ENCODE measurements around the gene PLB1. TPM values are rescaled to one million over a fixed set of nuclear protein-coding genes. Genes with fewer than 3 reads are reported as not detected.

The PLB1 gene
- total RNA-seq, 1 experiment from 2014 or later, result 0.44 TPM

DNA sequence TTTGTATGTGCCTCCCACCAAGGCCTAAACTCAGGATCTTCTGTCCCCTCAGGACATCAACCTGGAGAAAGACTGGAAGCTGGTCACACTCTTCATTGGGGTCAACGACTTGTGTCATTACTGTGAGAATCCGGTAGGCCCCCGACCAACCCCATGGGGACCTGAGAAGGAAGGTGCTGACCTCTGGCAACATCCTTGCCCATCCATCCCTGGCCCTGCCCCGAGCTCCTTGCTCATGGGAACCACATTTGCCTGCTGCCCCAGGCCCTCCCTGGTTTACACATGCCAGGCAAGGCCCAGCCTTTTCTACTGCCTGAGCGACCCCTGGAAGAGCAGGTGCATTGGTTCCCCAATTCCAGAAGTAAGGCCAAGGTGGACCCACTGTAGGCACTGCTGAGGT lies 130.5 kb downstream of the PLB1 start:
- no peak overlapping the region for H3K27ac Mint-ChIP-seq
- TF ChIP-seq, protein P1, sequence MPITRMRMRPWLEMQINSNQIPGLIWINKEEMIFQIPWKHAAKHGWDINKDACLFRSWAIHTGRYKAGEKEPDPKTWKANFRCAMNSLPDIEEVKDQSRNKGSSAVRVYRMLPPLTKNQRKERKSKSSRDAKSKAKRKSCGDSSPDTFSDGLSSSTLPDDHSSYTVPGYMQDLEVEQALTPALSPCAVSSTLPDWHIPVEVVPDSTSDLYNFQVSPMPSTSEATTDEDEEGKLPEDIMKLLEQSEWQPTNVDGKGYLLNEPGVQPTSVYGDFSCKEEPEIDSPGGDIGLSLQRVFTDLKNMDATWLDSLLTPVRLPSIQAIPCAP (CRISPR knock-in tag; IDR thresholded peaks at IDR 0.05), result no peak
- H3K9me3 Mint-ChIP-seq, result no peaks in the 10 kb centered on the region
- DNase-seq (ENCODE audit: low spot score) (no peak), ATAC-seq (no peak)
- H3K36me3 Mint-ChIP-seq, result no peaks in the 10 kb centered on the region
- CTCF ChIA-PET, result interaction anchor here (1.1 kb wide), 1 partner anchor 60 kb away, joined by 5 read pairs; no protein-coding TSS in a partner anchor
- POLR2A ChIA-PET, result no interaction called here
- H3K4me1 Mint-ChIP-seq, result peaks cover 24% of the 10 kb centered on the region
- no peak overlapping the region for H3K4me3 Mint-ChIP-seq
- no peaks in the 10 kb centered on the region; the same call in 1 of the 2 replicates for H3K27me3 Mint-ChIP-seq (ENCODE audit: low read depth)

DNA sequence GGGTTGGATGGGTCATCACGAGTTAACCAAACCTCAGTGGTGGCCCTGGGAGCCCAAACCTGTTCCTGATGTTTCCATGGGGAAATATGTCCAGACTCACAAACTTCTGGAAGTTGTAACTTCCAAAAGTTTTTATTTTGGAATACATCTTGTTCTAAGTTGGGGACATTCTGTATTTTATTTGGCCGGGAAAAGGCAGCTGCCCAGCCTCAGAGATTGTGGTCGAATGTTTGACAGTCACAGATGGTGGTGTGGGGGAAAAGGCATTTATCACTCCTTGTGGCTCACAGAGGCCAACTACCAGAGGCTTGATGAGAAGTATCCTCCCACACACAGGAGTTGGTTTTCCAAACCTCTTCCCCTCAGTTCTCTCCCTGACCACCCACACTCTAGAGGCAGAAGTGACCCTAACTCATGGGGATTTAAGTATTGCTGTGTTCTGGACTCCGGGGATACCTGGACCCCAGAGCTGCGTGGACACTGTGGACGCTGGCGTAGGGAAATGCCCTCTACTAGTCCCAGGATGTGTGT lies 131.1 kb downstream of the PLB1 start:
- POLR2A ChIA-PET, result no interaction called here
- no peak for DNase-seq (ENCODE audit: low spot score)
- TF ChIP-seq RELA (CRISPR knock-in tag; IDR thresholded peaks at IDR 0.05; ENCODE audit: borderline replicate concordance) (no peak), RORB (CRISPR knock-in tag; IDR thresholded peaks at IDR 0.05) (no peak), ZNF121 (CRISPR knock-in tag; IDR thresholded peaks at IDR 0.05) (no peak), ELF4 (CRISPR knock-in tag; IDR thresholded peaks at IDR 0.05; ENCODE audit: low read depth) (no peak), ZNF219 (CRISPR knock-in tag; IDR thresholded peaks at IDR 0.05; ENCODE audit: borderline replicate concordance) (no peak), CBFB (CRISPR knock-in tag; IDR thresholded peaks at IDR 0.05; ENCODE audit: low read depth) (no peak), ZNF263 (CRISPR knock-in tag; IDR thresholded peaks at IDR 0.05; ENCODE audit: low read depth) (no peak), ZNF317 (CRISPR knock-in tag; IDR thresholded peaks at IDR 0.05; ENCODE audit: borderline replicate concordance, low read depth) (no peak), NFE2L1 (CRISPR knock-in tag; IDR thresholded peaks at IDR 0.05) (no peak), TEAD4 (CRISPR knock-in tag; IDR thresholded peaks at IDR 0.05) (no peak), GRHL2 (CRISPR knock-in tag; IDR thresholded peaks at IDR 0.05; ENCODE audit: insufficient replicate concordance, severe bottlenecking) (no peak), OVOL2 (CRISPR knock-in tag; IDR thresholded peaks at IDR 0.05; ENCODE audit: borderline replicate concordance) (no peak), ZNF423 (CRISPR knock-in tag; IDR thresholded peaks at IDR 0.05) (no peak)
- TF ChIP-seq, protein P2, sequence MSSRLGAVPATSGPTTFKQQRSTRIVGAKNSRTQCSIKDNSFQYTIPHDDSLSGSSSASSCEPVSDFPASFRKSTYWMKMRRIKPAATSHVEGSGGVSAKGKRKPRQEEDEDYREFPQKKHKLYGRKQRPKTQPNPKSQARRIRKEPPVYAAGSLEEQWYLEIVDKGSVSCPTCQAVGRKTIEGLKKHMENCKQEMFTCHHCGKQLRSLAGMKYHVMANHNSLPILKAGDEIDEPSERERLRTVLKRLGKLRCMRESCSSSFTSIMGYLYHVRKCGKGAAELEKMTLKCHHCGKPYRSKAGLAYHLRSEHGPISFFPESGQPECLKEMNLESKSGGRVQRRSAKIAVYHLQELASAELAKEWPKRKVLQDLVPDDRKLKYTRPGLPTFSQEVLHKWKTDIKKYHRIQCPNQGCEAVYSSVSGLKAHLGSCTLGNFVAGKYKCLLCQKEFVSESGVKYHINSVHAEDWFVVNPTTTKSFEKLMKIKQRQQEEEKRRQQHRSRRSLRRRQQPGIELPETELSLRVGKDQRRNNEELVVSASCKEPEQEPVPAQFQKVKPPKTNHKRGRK (CRISPR knock-in tag; IDR thresholded peaks at IDR 0.05; ENCODE audit: borderline replicate concordance), result no peak
- TF ChIP-seq, protein P3, sequence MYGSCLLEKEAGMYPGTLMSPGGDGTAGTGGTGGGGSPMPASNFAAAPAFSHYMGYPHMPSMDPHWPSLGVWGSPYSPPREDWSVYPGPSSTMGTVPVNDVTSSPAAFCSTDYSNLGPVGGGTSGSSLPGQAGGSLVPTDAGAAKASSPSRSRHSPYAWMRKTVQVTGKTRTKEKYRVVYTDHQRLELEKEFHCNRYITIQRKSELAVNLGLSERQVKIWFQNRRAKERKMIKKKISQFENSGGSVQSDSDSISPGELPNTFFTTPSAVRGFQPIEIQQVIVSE (CRISPR knock-in tag; IDR thresholded peaks at IDR 0.05; ENCODE audit: borderline replicate concordance), result no peak
- TF ChIP-seq, protein P4, sequence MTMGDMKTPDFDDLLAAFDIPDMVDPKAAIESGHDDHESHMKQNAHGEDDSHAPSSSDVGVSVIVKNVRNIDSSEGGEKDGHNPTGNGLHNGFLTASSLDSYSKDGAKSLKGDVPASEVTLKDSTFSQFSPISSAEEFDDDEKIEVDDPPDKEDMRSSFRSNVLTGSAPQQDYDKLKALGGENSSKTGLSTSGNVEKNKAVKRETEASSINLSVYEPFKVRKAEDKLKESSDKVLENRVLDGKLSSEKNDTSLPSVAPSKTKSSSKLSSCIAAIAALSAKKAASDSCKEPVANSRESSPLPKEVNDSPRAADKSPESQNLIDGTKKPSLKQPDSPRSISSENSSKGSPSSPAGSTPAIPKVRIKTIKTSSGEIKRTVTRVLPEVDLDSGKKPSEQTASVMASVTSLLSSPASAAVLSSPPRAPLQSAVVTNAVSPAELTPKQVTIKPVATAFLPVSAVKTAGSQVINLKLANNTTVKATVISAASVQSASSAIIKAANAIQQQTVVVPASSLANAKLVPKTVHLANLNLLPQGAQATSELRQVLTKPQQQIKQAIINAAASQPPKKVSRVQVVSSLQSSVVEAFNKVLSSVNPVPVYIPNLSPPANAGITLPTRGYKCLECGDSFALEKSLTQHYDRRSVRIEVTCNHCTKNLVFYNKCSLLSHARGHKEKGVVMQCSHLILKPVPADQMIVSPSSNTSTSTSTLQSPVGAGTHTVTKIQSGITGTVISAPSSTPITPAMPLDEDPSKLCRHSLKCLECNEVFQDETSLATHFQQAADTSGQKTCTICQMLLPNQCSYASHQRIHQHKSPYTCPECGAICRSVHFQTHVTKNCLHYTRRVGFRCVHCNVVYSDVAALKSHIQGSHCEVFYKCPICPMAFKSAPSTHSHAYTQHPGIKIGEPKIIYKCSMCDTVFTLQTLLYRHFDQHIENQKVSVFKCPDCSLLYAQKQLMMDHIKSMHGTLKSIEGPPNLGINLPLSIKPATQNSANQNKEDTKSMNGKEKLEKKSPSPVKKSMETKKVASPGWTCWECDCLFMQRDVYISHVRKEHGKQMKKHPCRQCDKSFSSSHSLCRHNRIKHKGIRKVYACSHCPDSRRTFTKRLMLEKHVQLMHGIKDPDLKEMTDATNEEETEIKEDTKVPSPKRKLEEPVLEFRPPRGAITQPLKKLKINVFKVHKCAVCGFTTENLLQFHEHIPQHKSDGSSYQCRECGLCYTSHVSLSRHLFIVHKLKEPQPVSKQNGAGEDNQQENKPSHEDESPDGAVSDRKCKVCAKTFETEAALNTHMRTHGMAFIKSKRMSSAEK (CRISPR knock-in tag; IDR thresholded peaks at IDR 0.05; ENCODE audit: borderline replicate concordance), result no peak
- TF ChIP-seq, protein P5, sequence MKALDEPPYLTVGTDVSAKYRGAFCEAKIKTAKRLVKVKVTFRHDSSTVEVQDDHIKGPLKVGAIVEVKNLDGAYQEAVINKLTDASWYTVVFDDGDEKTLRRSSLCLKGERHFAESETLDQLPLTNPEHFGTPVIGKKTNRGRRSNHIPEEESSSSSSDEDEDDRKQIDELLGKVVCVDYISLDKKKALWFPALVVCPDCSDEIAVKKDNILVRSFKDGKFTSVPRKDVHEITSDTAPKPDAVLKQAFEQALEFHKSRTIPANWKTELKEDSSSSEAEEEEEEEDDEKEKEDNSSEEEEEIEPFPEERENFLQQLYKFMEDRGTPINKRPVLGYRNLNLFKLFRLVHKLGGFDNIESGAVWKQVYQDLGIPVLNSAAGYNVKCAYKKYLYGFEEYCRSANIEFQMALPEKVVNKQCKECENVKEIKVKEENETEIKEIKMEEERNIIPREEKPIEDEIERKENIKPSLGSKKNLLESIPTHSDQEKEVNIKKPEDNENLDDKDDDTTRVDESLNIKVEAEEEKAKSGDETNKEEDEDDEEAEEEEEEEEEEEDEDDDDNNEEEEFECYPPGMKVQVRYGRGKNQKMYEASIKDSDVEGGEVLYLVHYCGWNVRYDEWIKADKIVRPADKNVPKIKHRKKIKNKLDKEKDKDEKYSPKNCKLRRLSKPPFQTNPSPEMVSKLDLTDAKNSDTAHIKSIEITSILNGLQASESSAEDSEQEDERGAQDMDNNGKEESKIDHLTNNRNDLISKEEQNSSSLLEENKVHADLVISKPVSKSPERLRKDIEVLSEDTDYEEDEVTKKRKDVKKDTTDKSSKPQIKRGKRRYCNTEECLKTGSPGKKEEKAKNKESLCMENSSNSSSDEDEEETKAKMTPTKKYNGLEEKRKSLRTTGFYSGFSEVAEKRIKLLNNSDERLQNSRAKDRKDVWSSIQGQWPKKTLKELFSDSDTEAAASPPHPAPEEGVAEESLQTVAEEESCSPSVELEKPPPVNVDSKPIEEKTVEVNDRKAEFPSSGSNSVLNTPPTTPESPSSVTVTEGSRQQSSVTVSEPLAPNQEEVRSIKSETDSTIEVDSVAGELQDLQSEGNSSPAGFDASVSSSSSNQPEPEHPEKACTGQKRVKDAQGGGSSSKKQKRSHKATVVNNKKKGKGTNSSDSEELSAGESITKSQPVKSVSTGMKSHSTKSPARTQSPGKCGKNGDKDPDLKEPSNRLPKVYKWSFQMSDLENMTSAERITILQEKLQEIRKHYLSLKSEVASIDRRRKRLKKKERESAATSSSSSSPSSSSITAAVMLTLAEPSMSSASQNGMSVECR (CRISPR knock-in tag; IDR thresholded peaks at IDR 0.05; ENCODE audit: borderline replicate concordance), result no peak
- TF ChIP-seq, protein P6, sequence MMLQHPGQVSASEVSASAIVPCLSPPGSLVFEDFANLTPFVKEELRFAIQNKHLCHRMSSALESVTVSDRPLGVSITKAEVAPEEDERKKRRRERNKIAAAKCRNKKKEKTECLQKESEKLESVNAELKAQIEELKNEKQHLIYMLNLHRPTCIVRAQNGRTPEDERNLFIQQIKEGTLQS (CRISPR knock-in tag; conservative IDR thresholded peaks at IDR 0.05), result no peak
- Mint-ChIP-seq H3K4me3 (no peak overlapping the region), H3K36me3 (no peaks in the 10 kb centered on the region), H3K27ac (no peak overlapping the region), H3K4me1 (peaks cover 18% of the 10 kb centered on the region), H3K27me3 (ENCODE audit: low read depth) (no peaks in the 10 kb centered on the region; the same call in 1 of the 2 replicates), H3K9me3 (no peaks in the 10 kb centered on the region)
- CTCF ChIA-PET, result interaction anchor here (0.5 kb wide), 1 partner anchor 33 kb away, joined by 3 read pairs; no protein-coding TSS in a partner anchor
- ATAC-seq, result no peak
